ENCODE data around the gene CEP57L1.

- TF ChIP-seq POLR2A (IDR thresholded peaks at IDR 0.05; ENCODE audit: low read length): no peak
- TF ChIP-seq GATA1 (IDR thresholded peaks at IDR 0.05; ENCODE audit: low read depth, low read length): no peak
Measured at GRCh38 chr6:109165392-109165974, 70.2 kb downstream of the CEP57L1 start.
